ENCODE measurements around the gene OPCML. TPM values are rescaled to one million over a fixed set of nuclear protein-coding genes. Genes with fewer than 3 reads are reported as not detected.

OPCML gene
- total RNA-seq, 4 donors from 2014 or later, result 0.15 TPM; not detected in 3

DNA sequence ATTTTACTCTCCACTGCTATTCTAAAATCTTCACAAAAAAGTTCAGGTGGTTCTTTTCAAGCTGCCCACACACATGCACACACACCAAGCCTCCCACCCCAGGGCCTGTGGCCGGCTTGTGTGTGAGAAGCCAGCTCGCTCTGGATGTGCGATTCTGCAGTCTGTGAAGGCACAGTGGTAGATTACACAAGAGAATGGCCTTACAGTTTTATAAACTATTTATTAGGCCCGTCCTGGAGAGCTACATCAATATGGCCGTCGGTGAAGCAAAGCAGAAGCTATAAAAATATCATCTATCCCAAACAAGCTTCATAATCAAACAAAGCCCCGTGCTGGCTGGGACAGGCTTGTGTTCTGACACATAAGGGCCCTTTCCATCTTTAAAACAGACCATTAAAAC is 240.5 kb downstream of the OPCML start:
- H3K27ac ChIP-seq, result no peak overlapping the region
- DNase-seq (ENCODE audit: low spot score in 2 of 2), result no peak
- H3K27me3 ChIP-seq, result no peaks in the 10 kb centered on the region
- no peaks in the 10 kb centered on the region for H3K4me1 ChIP-seq
- no peaks in the 10 kb centered on the region for H3K9me3 ChIP-seq
- no peak for TF ChIP-seq POLR2A (IDR thresholded peaks at IDR 0.05)
- no peak for TF ChIP-seq EP300 (IDR thresholded peaks at IDR 0.05)
- TF ChIP-seq, protein P1, sequence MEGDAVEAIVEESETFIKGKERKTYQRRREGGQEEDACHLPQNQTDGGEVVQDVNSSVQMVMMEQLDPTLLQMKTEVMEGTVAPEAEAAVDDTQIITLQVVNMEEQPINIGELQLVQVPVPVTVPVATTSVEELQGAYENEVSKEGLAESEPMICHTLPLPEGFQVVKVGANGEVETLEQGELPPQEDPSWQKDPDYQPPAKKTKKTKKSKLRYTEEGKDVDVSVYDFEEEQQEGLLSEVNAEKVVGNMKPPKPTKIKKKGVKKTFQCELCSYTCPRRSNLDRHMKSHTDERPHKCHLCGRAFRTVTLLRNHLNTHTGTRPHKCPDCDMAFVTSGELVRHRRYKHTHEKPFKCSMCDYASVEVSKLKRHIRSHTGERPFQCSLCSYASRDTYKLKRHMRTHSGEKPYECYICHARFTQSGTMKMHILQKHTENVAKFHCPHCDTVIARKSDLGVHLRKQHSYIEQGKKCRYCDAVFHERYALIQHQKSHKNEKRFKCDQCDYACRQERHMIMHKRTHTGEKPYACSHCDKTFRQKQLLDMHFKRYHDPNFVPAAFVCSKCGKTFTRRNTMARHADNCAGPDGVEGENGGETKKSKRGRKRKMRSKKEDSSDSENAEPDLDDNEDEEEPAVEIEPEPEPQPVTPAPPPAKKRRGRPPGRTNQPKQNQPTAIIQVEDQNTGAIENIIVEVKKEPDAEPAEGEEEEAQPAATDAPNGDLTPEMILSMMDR (IDR thresholded peaks at IDR 0.05), result no peak
- no peak for TF ChIP-seq POLR2AphosphoS5 (IDR thresholded peaks at IDR 0.05)
- no peak overlapping the region for H3K4me3 ChIP-seq
- 80% methylated on average over 7 of the region's 7 CpGs for WGBS
- no peaks in the 10 kb centered on the region for H3K36me3 ChIP-seq

DNA sequence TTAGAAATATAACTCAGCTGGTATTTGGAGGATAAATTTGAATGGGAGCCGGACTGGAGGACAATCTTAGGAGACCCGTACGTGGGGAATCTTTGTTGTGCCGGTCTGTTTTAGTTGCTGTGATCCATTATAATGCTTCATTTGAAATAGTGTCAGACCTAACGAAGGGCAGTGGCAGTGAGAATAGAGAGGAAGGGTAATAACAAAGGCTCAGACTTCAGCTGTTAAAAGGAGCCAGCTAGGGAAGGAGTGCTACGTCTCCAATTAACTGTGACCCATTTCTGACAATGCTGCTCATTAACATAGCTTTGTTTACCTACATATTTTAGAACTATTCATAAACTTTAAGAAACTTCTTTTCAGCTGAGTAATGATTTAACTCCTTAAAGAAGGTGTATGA is 246.9 kb downstream of the OPCML start:
- Histone ChIP-seq H3K27ac (no peak overlapping the region), H3K9me3 (no peaks in the 10 kb centered on the region), H3K27me3 (no peaks in the 10 kb centered on the region), H3K36me3 (no peaks in the 10 kb centered on the region), H3K4me3 (no peak overlapping the region), H3K4me1 (no peaks in the 10 kb centered on the region)
- no peak for DNase-seq (ENCODE audit: low spot score in 2 of 2)
- TF ChIP-seq, protein P1 (IDR thresholded peaks at IDR 0.05), result no peak
- no peak for TF ChIP-seq EP300 (IDR thresholded peaks at IDR 0.05)
- no peak for TF ChIP-seq POLR2A (IDR thresholded peaks at IDR 0.05)
- no peak for TF ChIP-seq POLR2AphosphoS5 (IDR thresholded peaks at IDR 0.05)
- 75% methylated on average over 6 of the region's 6 CpGs for WGBS

DNA sequence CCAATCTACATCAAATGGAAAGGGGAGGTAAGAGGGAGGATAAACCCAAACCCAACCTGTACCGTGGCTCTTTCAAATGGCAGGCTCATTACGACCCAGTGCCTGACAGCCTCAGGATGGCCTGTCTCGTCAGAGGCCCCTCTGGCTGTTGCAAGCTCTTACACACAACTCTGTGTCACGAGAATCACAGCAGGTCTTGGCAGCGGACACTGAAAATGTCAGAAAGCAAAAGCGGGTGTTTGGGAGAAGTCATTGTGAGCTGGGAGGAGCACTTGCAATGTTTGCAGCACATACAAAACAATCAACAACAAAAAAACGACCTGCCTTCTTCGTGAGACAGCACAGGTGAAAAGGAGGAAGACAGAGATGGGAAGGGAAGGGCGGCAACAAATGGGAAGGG is 248.1 kb downstream of the OPCML start:
- WGBS, result 68% methylated on average over 9 of the region's 9 CpGs
- TF ChIP-seq POLR2AphosphoS5 (IDR thresholded peaks at IDR 0.05) (no peak), POLR2A (IDR thresholded peaks at IDR 0.05) (no peak), EP300 (IDR thresholded peaks at IDR 0.05) (no peak)
- TF ChIP-seq, protein P1 (IDR thresholded peaks at IDR 0.05), result no peak
- no peaks in the 10 kb centered on the region for H3K36me3 ChIP-seq

DNA sequence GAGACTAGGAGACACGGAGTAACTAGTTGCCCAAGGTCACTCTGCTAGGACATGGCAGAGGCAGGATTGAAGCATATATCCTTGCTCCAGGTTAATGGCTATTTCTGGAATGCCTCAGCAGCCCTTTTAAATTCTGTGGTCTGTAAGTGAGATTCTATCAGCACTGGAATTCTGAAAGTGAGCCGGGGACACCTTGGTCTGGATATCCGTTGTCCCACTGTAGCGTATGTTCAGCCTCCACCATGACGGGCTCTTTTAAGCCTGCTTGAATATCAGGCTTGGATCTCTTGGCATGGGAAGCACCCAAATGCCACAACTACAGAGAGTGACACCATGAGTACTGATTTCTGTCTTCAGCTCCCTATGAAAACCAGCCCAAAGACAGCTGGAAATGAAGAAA is 254.4 kb downstream of the OPCML start:
- Histone ChIP-seq H3K27ac (no peak overlapping the region), H3K27me3 (peaks cover 3% of the 10 kb centered on the region), H3K4me3 (no peak overlapping the region), H3K9me3 (no peaks in the 10 kb centered on the region), H3K36me3 (no peaks in the 10 kb centered on the region), H3K4me1 (no peaks in the 10 kb centered on the region)
- no peak for DNase-seq (ENCODE audit: low spot score in 2 of 2)
- 81% methylated on average over 5 of the region's 5 CpGs for WGBS
- TF ChIP-seq POLR2A (IDR thresholded peaks at IDR 0.05), result no peak

More for the DNA sequence above, 248.1 kb downstream of the OPCML start:
- Histone ChIP-seq H3K27me3 (no peaks in the 10 kb centered on the region), H3K4me3 (no peak overlapping the region), H3K9me3 (no peaks in the 10 kb centered on the region), H3K27ac (no peak overlapping the region), H3K4me1 (no peaks in the 10 kb centered on the region)
- no peak for DNase-seq (ENCODE audit: low spot score in 2 of 2)

DNA sequence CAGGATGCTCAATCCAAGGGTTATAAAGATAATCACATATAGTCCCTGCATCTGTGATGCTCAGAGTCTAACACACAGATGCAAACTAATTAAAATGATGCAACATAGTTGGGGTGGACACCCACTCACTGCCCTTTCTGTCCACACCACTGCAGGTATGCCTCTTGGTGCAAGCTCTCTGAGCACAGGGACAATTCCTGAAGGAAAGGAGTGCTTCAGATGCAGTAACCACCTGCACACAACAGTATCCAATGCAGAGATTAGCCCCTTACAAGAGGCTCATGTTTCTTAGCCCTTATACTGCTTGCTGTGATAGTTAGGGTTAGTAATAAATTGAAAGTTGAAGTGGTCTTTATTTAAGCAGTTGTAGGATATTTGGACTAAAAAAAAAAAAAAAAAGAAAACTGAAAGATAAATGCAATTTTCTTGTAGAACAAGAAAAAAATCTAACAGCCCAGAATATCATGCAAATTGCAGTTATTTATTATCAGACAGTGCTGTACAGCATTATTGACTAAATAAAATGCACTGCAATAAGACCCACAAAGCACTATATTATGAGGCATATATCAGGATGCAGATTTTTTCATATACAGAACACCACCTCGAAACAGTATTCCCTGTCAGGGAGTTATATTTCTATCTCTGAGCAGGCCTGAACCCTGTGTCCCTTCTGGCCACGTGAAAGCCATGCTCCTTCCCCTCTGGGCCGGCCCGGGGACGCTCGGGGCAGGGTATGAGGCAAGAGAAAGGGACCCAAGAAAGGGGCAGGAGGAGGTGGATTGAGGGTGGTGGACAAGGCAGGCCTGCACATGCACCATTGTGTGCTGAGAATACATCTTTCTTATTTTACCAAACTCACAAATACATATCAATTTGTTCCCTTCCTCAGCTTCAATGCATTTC is 260.2 kb downstream of the OPCML start:
- H3K9me3 ChIP-seq, result no peaks in the 10 kb centered on the region
- H3K4me1 ChIP-seq, result no peaks in the 10 kb centered on the region
- H3K4me3 ChIP-seq, result no peak overlapping the region
- H3K27ac ChIP-seq, result no peak overlapping the region
- no peak for DNase-seq (ENCODE audit: low spot score in 2 of 2)
- no peaks in the 10 kb centered on the region for H3K36me3 ChIP-seq
- WGBS, result 74% methylated on average over 6 of the region's 6 CpGs
- TF ChIP-seq POLR2AphosphoS5 (IDR thresholded peaks at IDR 0.05) (no peak), POLR2A (IDR thresholded peaks at IDR 0.05) (no peak), EP300 (IDR thresholded peaks at IDR 0.05) (no peak)
- TF ChIP-seq, protein P1 (IDR thresholded peaks at IDR 0.05), result no peak
- H3K27me3 ChIP-seq, result no peaks in the 10 kb centered on the region

All from suprapubic skin (tissue), 4 donors.